HepG2 (cell line): ENCODE measurements around the gene GRAMD1A. TPM values are rescaled to one million over a fixed set of nuclear protein-coding genes. Genes with fewer than 3 reads are reported as not detected.
"Not testable (repeated sequence)": the region's sequence is repeated elsewhere in the genome, so short reads cannot be mapped to it uniquely, and the experiment has no call there.

Experiments used
- ATAC-seq: fragments of 200-7000 bp; cut with Tn5 transposase; 3 replicates; pipeline ENCODE4 v1.9.1; 2020; ENCODE audit warnings: mild to moderate bottlenecking, moderate library complexity
- BruUV-seq: library from RNA; stranded (reverse); fragments of 400-500 nt; replicated peaks from 2 replicates; lab custom pipeline; 2021; lab: Mats Ljungman, UMichigan
- CTCF ChIA-PET: fragments of 300-600 bp; formaldehyde crosslinking; extraction: SDS; loops from one replicate; lab custom pipeline; 2021; ENCODE audit warnings: low total read pairs, inconsistent platforms, low intra/inter-chr PET ratio; lab: Yijun Ruan, JAX
- POLR2A ChIA-PET: fragments of 350-600 bp; sonication (Branson Sonifier 250); formaldehyde crosslinking; loops from one replicate; lab custom pipeline; 2020; ENCODE audit warnings: antibody characterized with exemption, inconsistent platforms; lab: Yijun Ruan, JAX
- DNase-seq: peaks from one replicate; pipeline ENCODE4 v3.0.0-alpha.2; 2015; ENCODE audit warnings: low spot score
- FAIRE-seq: peaks from 3 replicates; lab custom pipeline; 2011; peaks lifted over from hg19 to GRCh38; lab: Jason Lieb, UNC
- H2AFZ ChIP-seq: one replicate; pipeline ENCODE4 v1.6.1; 2011; ENCODE audit warnings: low read length, inconsistent platforms
- H3K27ac ChIP-seq: fragments of 300-600 bp; 3 replicates; pipeline ENCODE4 v1.8.0; 2011; ENCODE audit warnings: mixed run types, mild to moderate bottlenecking, mixed read lengths, low read length, inconsistent platforms; ENCODE audit not compliant: insufficient read depth; ENCODE audit errors: extremely low read length
- H3K27me3 ChIP-seq, 2 experiments: fragments of 200-600 bp in 1 of 2; 2 replicates in 1 of 2; 3 replicates in 1 of 2; pipeline versions ENCODE4 v1.6.0 to v1.8.0; 2011; ENCODE audit warnings: low read length in 2 of 2, mild to moderate bottlenecking in 2 of 2, moderate library complexity in 2 of 2, inconsistent platforms in 1 of 2; ENCODE audit not compliant: insufficient read depth in 2 of 2, control insufficient read depth in 1 of 2
- H3K36me3 ChIP-seq, 2 experiments: fragments of 200-600 bp in 1 of 2; replicated peaks in 1 of 2; 2 replicates in 1 of 2; 3 replicates in 1 of 2; pipeline versions ENCODE4 v1.5.1 to v1.8.0; 2011; ENCODE audit warnings: low read length in 2 of 2, inconsistent platforms in 1 of 2; ENCODE audit not compliant: insufficient read depth in 2 of 2, control insufficient read depth in 1 of 2
- H3K4me1 ChIP-seq: 2 replicates; pipeline ENCODE4 v1.5.1; 2012; ENCODE audit warnings: low read length, inconsistent platforms; ENCODE audit not compliant: insufficient read depth
- H3K4me2 ChIP-seq: 2 replicates; pipeline ENCODE4 v1.6.0; 2011; ENCODE audit warnings: low read depth, low read length, inconsistent platforms
- H3K4me3 ChIP-seq, 3 experiments: fragments of 200-600 bp in 1 of 3; sonication (generic), shearing (Covaris generic) in 1 of 3; replicated peaks in 1 of 3; 2 replicates each; pipeline ENCODE4 v1.5.1; 2011 to 2016; ENCODE audit warnings: low read length in 3 of 3, inconsistent platforms in 2 of 3, low read depth in 2 of 3, mild to moderate bottlenecking in 2 of 3, control low read depth in 1 of 3, mixed read lengths in 1 of 3; ENCODE audit not compliant: insufficient read depth in 1 of 3
- H3K79me2 ChIP-seq: one replicate; pipeline ENCODE4 v1.6.1; 2011; ENCODE audit warnings: low read length, inconsistent platforms; ENCODE audit not compliant: insufficient read depth
- H3K9ac ChIP-seq: 2 replicates; pipeline ENCODE4 v1.6.0; 2011; ENCODE audit warnings: mild to moderate bottlenecking, low read depth, low read length, inconsistent platforms; ENCODE audit not compliant: insufficient read depth
- H3K9me3 ChIP-seq: 2 replicates; pipeline ENCODE4 v1.5.1; 2012; ENCODE audit warnings: mild to moderate bottlenecking, low read length
- H4K20me1 ChIP-seq: 2 replicates; pipeline ENCODE4 v1.6.0; 2011; ENCODE audit warnings: inconsistent platforms, mild to moderate bottlenecking, low read length, moderate library complexity; ENCODE audit not compliant: insufficient read depth
- AGO2 ChIP-seq: fragments of 200-400 bp; formaldehyde crosslinking; optimal IDR thresholded peaks from 2 replicates; pipeline ENCODE3; 2017; ENCODE audit warnings: mild to moderate bottlenecking, low read depth, low read length, moderate library complexity
- ZNF446 ChIP-seq: sonication (generic); formaldehyde crosslinking; IDR thresholded peaks from 2 replicates; pipeline ENCODE4 v1.5.0; 2020; ENCODE audit warnings: mild to moderate bottlenecking, missing genetic modification reagents
- ZNF770 ChIP-seq: sonication (generic); formaldehyde crosslinking; IDR thresholded peaks from 2 replicates; pipeline ENCODE4 v1.5.0; 2020; ENCODE audit warnings: mild to moderate bottlenecking, missing genetic modification reagents
- whole genome bisulfite sequencing: methylation state at CpG from one replicate; pipeline ENCODE4 v1.1.6; 2017; ENCODE audit warnings: low lambda C conversion rate; 5-methylcytosine and 5-hydroxymethylcytosine counted together
- in situ Hi-C: cut with HindIII; loops from 2 replicates; pipeline ENCODE4 v1.10.0; 2017; ENCODE audit warnings: low pct_unique_long_range_greater_than_20kb; ENCODE audit not compliant: extremely low pct_ligation_motif_present
- intact Hi-C: fragments of 100-400 bp; cut with micrococcal nuclease; formaldehyde crosslinking; loops from one replicate; pipeline ENCODE4 v1.10.0; 2022; ENCODE audit not compliant: unreplicated experiment
- polyA plus RNA-seq, 8 experiments: library from polyadenylated mRNA; depleted of rRNA in 3 of 8; stranded (reverse) in 7 of 8; unstranded in 1 of 8; fragments of >200 nt; fragmentation: Illumina TruSeq in 4 of 8; extraction: Trizol in 4 of 8; gene quantifications; 2 replicates each; pipeline versions ENCODE4 v1.2.1 to v1.2.3, GENCODE V29; 2011 to 2016; ENCODE audit warnings: low read depth in 4 of 8, missing spikeins in 1 of 8, mixed read lengths in 1 of 8; ENCODE audit not compliant: insufficient read depth in 1 of 8
- total RNA-seq, 5 experiments: library from RNA; depleted of rRNA; stranded (reverse); fragments of >200 nt; fragmentation: Illumina TruSeq; extraction: Trizol; gene quantifications; 2 replicates each; pipeline ENCODE4 v1.2.3, GENCODE V29; 2016; ENCODE audit warnings: low read depth in 1 of 5

GRAMD1A gene
- total and polyA plus RNA-seq, 2 of the 13 experiments (the other 11 are each of a cell fraction or from before 2014, with no cell fraction given): 14.7 to 181 TPM

GRCh38 chr19:35014774-35015173 lies 14.7 kb downstream of the GRAMD1A start:
- H3K9me3 ChIP-seq, H3K27me3 ChIP-seq, H3K4me2 ChIP-seq, POLR2A ChIA-PET, FAIRE-seq, H2AFZ ChIP-seq, DNase-seq, intact Hi-C loops, H3K27ac ChIP-seq, H3K4me3 ChIP-seq, H3K4me1 ChIP-seq, H3K9ac ChIP-seq, BruUV-seq, H3K79me2 ChIP-seq, ATAC-seq: not testable (repeated sequence)
- H4K20me1 ChIP-seq: peaks cover 13% of the 10 kb centered on the region; the same call in 1 of the 2 replicates
- peak; percentile 50; the same call in 1 of the 2 replicates for TF ChIP-seq ZNF770
- in situ Hi-C loops: loop anchor here (5.0 kb wide), 1 partner anchor 42 kb away; no protein-coding TSS in a partner anchor
- CTCF ChIA-PET: interaction anchor here (3.4 kb wide), 1 partner anchor 42 kb away, joined by 99 read pairs; no protein-coding TSS in a partner anchor
- WGBS: 94% methylated on average over 4 of the region's 4 CpGs
- H3K36me3 ChIP-seq: peaks cover 34 to 72% of the 10 kb centered on the region in 2 experiments

GRCh38 chr19:35015270-35015953 lies 15.3 kb downstream of the GRAMD1A start:
- in situ Hi-C loops (no loop called here), intact Hi-C loops (no loop called here)
- ATAC-seq (no peak), DNase-seq (no peak), FAIRE-seq (no peak)
- TF ChIP-seq AGO2: peak; percentile 83
- TF ChIP-seq ZNF446 (CRISPR knock-in tag): no peak
- CTCF ChIA-PET: interaction anchor here (1.5 kb wide), 1 partner anchor 42 kb away, joined by 4 read pairs; no protein-coding TSS in a partner anchor
- no TSS peak for BruUV-seq
- Histone ChIP-seq H3K4me1 (0 out of 2 replicates have a peak, but pooled peaks cover 9% of the 10 kb centered on the region), H2AFZ (no peak overlapping the region), H3K27ac (no peak overlapping the region), H4K20me1 (peaks cover 13% of the 10 kb centered on the region; the same call in 1 of the 2 replicates), H3K4me3 (no peak overlapping the region), H3K4me2 (no peak overlapping the region), H3K27me3 (no peaks in the 10 kb centered on the region), H3K9ac (no peak overlapping the region), H3K36me3 (peaks cover 31 to 72% of the 10 kb centered on the region in 2 experiments), H3K9me3 (no peaks in the 10 kb centered on the region), H3K79me2 (no peaks in the 10 kb centered on the region)
- WGBS: 95% methylated on average over 15 of the region's 16 CpGs
- POLR2A ChIA-PET: no interaction called here
